ENCODE data around the gene INSL3.

The INSL3 gene

DNA sequence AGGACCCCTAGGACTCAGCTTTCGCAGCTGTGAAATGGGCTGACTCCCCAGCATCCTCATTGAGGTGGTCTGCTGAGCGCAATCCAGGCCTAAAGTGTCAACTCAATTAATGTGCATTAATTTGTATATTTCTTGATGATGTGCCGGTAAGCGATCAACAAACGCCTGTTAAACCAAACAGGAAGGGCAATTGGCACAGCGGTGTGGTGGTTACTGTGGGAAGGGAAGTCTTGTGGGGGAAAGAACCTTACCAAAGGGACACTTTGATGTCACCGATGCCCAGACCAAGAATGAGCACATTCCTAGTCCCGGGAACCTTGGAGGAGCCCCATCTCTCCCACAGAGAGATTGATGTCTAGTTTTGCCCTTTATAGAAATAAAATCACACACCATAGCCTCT is 24.8 kb upstream of the INSL3 start:
- no peak for DNase-seq (ENCODE audit: low read depth in 2 of 2)

DNA sequence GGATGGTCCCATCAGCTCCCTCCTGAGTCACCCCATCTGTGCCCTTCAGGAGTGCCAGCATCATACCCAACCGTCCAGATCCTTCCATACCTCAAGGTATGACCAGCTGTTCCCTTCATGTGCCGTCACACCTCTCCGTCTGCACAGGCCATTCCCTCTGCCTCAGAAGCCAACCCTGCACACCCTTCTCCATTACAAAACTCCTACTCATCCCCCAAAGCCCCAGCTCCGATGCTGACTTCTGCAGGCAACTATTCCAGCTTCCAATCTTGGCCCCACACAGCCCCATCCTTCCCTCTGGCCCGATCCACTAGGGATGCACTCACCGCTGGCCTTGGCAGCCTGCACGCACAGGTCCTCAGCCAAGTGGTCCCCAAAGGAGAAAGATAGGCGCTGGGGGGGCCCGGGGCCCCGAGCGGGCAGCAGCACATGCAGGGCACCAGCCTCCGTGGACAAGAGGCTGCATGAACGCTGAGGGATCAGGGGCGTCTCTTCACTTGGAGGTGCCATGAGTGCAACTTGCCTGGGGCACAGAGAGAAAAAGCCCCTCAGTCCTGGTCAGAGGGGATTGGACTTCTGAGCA is 22.7 kb upstream of the INSL3 start:
- no peak for DNase-seq (ENCODE audit: low read depth in 2 of 2)

DNA sequence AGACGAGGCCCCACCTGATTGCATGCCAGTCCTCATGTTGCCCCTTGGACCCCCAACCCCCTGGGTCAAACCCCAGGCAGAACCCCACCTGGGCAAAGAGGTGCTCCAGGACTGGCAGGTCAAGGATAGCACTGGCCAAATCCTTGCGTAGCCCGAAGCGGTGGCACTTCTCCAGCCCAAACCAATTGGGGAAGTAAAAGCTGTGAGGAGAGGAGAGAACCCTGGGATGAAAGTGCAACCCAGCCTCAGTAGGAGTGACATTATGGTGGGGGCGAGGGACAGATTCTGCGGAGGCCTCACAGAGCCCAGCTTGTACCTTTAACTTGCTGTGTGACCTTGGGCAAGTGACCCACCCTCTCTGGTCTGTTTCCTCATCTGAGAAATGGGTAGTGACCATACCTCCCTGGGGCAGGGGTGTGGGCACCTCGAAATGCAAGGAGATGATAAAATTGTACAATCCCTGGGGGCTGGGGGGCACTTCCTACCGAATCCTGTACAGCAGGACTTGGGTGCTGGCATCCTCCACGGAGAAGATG is 22.0 kb upstream of the INSL3 start:
- no peak for DNase-seq (ENCODE audit: low read depth in 2 of 2)

DNA sequence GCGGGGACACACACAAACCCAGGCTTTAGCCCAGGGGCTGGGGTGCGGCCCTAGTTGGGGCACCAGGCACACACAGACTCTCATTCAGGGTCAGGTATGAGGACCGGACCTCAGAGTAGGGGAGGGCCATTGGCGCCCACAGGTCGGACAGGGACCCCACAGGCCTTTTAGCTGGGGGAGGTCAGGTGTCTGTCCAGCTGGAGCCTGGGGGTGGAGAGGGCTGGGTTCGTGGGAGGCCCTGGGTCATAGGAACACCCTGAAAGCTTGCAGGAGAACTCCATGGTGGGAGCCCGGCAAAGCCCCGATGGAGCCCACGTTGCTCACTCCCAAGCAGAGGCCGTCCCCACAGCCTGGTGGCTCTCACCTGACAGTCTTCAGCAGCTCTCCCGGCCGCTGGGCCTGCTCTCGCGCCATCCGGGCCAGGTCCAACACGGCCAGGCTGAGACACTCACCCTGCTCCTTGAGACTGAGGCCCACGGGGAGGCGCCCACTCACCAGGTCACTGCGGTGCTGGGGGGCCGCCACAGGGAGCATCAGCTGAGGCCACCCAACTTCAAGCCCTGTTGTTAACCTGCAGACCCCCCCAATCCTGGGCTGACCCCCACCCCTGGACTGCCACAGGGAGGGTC is 21.5 kb upstream of the INSL3 start:
- no peak for DNase-seq (ENCODE audit: low read depth in 2 of 2)

DNA sequence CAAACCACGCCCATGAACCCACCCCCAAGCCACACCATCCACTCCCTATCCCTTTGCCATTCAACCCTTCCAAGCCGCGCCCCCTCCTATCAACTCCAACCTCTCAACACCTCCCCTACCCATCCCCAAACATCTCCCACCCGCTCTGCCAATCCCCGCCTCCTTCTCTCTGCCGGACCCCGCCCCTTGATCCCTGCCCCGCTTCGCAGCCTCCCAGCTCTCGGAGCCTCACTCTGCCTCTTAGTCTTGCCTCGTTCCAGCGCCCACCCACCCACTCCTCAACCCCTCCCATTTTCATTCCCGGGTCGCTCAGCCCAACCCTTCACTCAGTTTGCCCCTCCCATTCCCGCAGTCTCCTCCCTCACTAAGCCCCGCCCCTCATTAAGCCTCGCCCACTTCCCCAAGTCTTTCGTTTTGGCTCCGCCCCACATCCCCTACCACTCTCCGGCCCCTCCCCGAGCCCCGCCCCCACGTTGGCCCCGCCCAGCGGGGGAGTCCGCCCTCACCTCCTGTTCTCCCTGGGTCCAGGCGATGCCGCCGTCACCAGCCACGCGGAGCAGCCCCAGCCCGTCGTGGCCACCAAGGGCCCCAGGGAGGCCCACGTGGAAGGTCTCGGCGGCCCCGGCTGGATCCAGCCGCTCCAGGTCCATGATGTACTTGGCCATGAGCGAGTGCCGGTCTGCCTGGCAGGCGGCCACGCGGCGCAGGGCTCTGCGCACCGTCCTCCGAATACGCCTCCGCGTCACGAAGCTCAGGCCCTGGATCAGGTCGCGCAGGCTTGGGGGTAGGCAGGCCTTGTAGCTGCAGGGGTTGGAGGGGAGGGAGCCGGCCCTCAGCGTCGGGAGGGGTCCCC is 20.7 kb upstream of the INSL3 start:
- peak; percentile 58 for DNase-seq (ENCODE audit: low read depth in 2 of 2)

DNA sequence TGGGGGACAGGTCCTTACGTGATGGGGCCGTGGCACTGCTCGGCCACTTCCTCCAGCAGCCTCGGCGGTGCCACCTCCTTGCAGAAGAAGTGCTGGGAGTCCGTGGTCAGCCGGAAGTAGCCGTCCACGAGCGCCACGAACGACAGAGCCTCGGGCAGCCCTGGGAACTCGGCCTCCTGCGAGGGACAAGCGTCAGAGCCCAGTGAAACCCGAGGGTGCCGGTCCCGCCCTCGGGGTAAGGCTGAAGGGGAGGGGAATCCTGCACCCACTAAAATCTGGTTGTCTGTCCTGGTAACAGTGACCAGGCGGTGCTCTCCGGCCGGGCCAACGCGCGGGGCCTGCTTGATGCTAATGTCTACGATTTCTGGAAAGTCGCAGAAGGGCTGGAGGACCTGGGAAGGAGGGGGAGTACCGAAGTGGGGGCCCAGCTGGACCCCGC is 20.1 kb upstream of the INSL3 start:
- DNase-seq (ENCODE audit: low read depth in 2 of 2), result no peak

DNA sequence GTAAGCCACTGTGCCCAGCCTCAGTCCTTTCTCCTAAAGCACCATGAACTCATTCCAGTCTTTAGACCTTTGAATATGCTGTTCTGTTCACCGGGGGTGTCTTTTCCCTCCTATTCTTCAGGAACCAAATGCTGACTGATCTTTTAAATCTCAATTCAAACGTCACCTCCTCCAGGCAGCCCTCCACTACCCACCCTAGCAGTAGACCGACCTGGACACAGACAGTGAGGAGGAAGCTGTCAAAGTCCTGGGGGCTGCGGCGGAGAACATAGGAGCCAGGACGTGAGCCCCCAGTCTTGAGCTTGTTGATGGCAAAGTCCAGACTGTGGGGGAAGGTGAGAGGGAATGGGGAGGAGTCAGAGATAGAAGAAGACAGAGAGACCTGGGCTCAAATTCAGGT is 18.7 kb upstream of the INSL3 start:
- DNase-seq (ENCODE audit: low read depth in 2 of 2), result no peak

DNA sequence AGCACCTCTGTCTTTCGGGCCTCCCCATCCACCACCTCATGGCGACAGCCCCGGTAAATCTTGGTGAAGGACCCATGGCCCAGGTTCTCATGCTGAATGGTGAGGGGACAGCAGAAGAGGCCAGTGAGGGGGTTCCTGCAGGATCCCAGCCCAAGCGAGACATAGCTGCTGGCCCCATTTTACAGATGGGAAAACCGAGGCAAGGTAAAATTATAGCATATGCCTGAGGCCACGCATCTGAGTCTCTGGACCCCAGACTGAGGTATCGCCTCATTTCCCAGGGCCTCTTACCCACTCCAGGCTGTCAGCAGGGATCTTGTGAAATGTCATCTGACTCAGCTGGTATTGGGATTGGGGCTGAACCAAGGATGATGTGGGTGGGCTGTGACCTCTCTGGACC is 16.7 kb upstream of the INSL3 start:
- no peak for DNase-seq (ENCODE audit: low read depth in 2 of 2)

DNA sequence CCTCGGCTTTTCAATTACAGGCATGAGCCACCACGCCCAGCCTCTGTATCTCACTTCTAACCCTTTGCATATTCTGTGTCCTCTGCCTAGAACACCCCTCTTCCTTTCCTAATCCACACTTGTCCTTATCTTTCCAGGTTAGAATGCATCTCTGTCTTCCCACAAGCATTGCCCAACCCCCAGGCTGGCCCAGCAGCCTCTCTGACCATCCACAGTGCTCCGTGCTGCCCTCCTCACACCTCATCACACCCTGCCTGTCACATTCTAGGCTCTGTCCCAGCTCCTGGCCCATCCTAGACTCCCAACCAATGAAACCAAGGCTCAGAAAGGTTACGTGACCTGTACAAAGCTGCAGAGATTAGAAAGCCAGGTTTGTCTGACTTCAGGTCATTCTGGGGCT is 15.2 kb upstream of the INSL3 start:
- DNase-seq (ENCODE audit: low read depth in 2 of 2), result no peak

DNA sequence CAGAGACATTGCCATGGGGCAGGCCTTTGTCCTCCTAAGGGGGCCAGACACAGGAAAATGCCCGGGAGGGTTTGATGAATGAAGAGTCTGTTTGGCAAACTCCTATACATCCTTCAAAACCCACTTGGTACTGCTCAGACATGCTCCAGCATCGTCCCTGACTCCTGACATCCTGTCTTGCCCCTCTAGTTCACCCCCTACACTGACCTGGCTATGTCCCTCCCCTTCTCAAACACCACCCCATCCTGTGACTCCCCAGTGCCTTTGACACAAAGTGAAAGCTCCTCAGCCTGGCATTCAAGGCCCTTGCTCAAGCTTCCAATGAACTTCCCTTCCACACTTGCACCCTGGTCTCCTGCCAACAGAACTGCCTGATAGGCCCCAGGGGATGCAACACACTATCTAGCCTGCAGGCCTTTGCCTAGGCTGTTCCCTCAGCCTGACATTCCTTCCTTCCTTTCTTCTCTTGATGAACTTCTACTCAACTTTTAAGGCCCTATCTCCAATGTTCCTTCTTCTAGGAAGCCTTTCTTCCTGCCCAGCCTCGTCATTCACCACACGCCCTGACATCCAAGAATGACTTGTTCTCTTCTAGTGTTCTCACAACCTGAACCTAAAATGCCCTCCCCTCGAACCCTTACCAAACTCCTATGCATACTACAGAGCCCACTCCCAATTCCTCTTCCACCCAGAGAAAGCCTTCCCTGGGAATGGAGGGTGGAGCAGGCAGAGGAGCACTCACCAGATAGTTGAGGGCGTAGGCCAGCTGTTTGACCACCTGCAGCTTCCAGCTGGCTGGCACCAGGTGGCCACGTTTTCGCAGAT is 14.1 kb upstream of the INSL3 start:
- DNase-seq (ENCODE audit: low read depth in 2 of 2), result no peak

DNA sequence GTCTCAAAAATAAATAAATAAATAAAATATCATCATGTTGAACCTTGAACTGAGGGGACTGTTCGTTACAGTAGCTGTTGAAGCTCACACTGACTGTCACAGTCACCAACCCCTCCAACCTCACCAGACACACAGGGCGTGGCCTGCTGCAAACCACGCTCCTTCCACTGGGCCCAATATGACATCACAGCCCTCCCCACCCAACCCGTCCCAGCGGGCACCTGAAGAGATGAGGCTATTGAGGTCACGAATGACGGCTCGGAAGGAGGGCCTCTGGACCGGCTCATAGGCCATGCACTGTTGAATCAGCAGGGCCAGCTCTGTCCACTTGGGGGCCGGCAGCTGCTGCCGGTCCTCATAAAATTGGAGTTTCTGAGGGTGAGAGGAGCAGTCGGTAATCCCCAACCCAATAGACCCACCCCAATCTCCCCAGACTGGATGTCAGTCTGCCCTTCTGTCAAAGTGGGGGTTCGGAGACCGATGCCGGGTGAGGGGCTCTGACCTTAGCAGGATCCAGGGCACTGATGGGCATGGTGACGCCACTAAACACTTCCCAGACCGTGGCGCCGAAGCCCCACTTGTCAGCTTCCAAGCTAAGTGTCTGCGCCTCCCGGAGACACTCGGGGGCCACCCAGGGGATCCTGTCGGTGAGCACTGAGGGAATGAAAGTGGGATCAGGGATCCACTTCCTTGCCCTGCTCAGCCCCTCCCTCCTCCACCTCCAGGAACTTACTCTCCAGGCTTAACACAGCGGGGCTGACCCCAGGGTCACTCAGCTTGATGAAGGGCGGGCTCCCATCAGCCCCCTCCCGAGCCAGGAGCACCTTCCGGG is 13.2 kb upstream of the INSL3 start:
- no peak for DNase-seq (ENCODE audit: low read depth in 2 of 2)

DNA sequence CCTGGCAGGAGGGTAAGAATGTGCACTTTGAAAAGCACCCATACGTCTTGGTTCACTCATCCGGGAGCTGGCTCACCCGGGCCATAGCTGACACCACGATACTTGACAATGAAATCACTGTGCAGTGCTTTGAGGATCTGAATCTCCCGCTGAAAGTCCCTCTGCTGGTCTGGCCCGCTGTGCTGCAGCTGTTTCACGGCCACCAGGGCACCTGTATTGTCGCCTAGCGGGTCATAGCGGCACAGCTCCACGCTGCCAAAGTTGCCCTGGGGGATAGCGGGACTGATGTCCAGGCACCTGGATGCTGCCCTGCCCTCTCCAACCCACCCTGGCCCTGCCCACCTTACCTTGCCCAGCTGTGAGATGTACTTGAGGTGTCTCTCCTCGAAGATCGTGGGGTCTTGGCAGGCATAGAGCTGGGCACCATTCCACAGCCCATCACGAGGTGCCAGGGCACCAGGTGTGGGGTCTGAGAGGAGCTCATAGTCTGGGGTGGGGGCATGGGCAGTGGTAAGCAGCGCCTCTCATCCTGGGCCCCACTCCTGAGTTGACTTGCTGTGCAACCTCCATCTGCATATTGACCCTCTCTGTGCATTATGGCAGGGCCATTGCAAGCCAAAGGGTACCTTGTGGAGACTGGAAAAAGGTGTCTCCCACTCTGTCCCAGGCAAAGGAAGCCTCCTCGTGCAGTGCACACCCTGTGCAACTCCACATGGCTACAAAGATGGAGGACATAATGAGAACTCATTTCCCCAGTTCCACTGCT is 11.3 kb upstream of the INSL3 start:
- no peak for DNase-seq (ENCODE audit: low read depth in 2 of 2)

DNA sequence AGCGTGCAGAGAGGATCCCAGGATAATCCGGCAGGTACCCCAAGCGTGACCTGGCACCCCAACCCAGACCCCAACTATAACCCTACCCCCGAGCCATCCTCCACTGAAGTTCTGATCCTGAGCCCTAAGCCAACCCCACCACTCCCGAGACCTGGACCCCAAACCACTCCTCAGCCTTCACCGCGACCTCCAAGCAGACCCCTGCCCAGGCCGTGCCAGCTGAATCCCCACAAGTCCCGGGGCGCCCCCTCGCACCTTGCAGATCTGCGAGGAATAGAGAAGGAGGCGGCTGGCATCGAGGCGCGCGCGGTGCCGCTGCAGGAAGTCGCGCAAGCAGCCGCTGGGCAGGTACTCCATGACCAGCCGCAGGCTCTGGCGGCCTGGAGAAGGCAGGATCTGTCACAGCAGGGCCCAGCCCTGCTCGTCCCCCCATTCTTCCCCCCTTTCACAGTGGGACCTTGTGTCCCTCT is 10.1 kb upstream of the INSL3 start:
- DNase-seq (ENCODE audit: low read depth in 2 of 2), result no peak

DNA sequence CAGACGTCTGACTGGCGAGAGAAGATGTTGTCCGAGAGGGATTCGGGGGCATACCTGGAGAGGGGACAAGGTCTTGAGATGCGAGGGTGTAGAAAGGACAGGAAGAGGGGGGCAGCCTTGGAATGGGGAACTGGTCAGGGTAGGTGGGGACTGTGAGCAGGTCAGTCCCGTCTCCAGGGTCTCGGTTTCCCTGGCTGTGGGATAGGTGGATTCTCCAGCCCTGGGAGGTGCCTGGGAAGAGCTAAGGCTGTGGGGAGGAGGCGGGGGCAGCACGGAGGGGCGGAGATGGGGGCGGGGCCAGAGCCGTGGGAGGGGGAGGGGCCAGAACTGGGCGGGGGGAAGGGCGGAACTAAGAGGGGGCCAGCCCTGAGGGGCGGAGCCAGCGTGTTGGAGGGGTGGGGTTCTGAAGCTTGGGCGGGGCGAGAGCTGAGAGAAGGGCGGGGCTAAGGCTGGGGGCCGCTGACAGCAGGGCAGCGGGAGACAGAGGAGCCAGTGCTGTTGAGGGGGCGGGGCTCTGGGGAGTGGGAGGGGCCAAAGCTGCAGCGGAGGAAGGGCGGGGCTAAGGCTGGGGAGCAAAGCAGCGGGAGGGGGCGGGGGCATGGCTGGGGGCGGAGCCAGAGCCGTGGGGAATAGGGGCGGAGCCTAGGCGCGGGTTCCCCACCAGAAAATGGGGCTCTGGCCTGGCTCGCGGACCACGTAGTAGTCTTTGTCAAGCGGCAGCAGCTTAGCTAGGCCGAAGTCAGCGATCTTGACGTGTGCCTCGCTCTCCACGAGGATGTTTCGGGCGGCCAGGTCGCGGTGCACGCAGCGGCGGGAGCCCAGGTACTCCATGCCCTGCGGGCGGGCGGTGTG is 9.5 kb upstream of the INSL3 start:
- DNase-seq (ENCODE audit: low read depth in 2 of 2), result peak in 1 of 2 donors; percentile 34

DNA sequence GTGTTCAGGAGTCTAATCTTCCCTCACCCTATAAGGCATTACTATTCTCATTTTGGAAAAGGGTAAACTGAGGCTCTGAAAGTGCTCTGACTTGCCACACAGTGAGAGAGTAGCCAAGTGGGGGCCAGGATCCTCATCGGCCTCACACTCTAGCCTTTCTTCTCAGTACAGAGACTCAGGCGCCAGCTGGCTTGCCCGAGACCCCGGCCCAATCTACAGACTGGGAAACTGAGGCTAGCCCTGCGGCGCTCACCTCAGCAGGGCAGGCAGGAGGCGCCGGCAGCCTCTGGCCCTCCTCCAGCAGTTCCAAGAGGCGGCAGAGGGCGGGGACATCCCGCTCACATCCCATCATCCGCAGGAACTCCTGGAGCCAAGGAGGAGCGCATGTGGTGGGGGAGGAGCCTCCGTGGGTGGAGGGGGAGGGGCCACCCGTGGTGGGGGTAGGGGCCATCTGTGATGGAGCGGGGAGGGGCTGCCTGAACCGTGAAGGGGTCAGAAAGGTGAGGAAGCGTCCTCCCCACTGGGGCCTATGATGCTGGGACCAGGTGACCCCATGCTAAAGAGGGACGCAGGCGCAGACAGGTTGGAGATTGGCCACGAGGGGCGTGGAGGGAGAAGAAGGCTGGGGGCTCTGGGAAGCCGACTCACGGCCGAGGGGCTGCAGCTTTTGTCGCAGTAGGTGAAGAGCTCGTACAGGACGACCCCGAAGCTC is 8.7 kb upstream of the INSL3 start:
- no peak for DNase-seq (ENCODE audit: low read depth in 2 of 2)

DNA sequence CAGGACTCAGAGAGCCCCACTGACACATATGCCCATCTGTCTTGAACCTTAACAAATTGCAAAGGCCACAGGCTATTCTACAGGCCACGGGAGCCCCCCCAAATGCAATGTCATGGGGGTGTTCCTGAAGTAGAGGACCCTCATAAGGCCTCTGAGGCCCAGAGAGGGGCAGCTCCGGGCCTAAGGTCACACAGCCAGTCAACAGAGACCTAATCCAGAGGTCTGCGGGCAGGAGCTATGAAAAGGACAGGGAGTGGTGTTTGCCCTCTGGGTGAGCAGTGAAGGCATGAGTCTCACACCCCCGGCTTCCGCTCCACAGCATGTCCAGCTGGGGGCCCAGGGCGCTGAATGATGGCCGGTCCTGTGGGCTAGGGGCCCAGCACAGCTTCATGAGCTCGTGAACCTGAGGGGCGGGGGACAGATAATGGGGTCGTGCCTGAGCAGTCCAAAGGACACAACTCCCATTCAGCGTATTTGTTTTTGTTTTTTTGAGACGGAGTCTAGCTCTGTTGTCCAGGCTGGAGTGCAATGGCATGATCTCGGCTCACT is 5.3 kb upstream of the INSL3 start:
- no peak for DNase-seq (ENCODE audit: low read depth in 2 of 2)

DNA sequence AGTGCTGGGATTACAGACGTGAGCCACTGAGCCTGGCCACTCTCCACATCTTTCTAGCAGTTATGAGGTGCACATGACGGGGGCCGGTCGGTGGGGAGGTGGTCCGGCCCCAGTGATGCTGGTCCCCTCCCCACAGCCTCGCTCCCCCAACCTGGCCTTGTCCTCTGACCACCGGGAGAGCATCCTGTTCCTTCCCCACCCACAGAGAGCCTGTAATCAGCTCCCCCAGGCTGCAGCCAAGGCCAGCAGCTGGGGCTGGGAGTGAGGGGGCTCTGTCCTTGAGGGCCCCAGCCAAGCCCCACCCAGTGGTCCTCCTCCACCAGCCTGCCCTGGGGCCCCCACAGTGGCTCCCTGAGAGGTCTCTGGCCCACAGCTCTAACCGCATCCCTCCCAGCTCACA is 3.0 kb upstream of the INSL3 start:
- DNase-seq (ENCODE audit: low read depth in 2 of 2), result no peak

DNA sequence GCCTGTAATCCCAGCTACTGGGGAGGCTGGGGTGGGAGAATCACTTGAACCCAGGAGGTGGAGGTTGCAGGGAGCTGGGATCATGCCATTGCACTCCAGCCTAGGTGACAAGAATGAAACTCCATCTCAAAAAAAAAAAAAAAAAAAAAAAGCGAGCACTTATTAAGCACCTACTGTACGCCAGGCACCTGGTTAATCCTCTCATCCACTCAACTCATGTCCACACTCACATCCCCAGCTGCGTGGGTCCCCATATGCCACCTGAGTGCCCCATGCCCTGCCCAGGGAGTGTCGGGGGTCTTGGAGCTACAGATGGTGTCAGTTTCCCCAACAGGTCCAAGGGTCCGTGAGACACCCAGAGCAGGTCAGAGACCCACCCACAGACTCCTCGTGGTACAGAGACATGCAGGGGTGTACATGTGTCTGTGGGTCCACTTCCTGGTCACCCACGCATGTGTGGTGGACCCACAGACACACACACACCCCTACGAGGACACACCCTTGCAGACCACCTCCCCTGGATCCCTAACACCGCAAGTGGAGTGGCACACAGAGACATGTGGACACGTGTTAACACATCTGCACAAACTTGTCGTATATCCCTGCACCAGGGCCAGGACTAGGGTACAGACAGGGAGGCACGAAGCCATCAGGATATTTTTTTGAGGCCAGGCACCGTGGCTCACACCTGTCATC is 3.5 kb downstream of the INSL3 start:
- no peak for DNase-seq (ENCODE audit: low read depth in 2 of 2)

Data from stimulated activated CD4-positive, alpha-beta T cell treated with anti-CD3 and anti-CD28 coated beads, Interleukin-1b, Interleukin-23, amount 100 ng/mL, for 4 hours (primary cell).